Measurements from ENCODE around the gene ATP2C1. TPM values are rescaled to one million over a fixed set of nuclear protein-coding genes. Genes with fewer than 3 reads are reported as not detected.
"Not testable (repeated sequence)": the region's sequence is repeated elsewhere in the genome, so short reads cannot be mapped to it uniquely, and the experiment has no call there.

The ATP2C1 gene
- total and polyA plus RNA-seq, 2 of the 4 experiments (the other 2 are of a cell fraction): 41.4 to 50.2 TPM

DNA sequence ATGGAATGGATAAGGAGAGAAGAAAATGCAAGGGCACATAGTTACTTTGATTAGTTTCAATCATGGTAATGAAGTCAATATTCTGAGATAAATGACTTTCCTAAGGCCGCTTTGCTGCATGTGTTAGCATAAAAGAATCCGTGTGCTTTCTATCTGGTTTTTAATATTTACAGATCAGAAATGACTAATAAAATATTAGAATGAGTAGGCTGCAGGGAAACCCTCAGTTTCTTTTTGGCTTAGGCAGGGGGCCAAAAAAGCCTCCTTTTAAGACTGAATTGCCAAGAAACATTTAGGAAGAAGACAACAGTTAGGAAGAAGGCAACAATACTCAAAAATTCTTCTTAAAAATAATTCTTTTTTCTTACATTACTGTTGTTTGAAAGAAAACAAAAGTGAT is 144.4 kb downstream of the ATP2C1 start:
- no peak overlapping the region for H3K14ac ChIP-seq (replicated peaks; ENCODE audit: low read depth, low read length)
- no peak overlapping the region for H2BK5ac ChIP-seq (ENCODE audit: low read depth, low read length, poor library complexity, severe bottlenecking)
- H3K56ac ChIP-seq (ENCODE audit: extremely low read depth, insufficient read depth, low read length): no peak overlapping the region
- H2BK20ac ChIP-seq (ENCODE audit: low read depth, low read length): no peak overlapping the region
- H3K27me3 ChIP-seq (ENCODE audit: control insufficient read depth, insufficient read depth, low read length): no peaks in the 10 kb centered on the region
- intact Hi-C loops (cut with micrococcal nuclease) (loop anchor here (1.0 to 10.0 kb wide), 4 partner anchors 16 to 764 kb away; no protein-coding TSS in a partner anchor), dilution Hi-C loops (cut with HindIII; ENCODE audit: low sequenced_read_pairs, unreplicated experiment) (no loop called here), in situ Hi-C loops (cut with MboI; ENCODE audit: low sequenced_read_pairs) (loop anchor here (25.0 kb wide), 2 partner anchors 449 to 999 kb away; partner anchors contain the start of gene CPNE4)
- H3K36me3 ChIP-seq (ENCODE audit: control insufficient read depth, insufficient read depth, low read length): no peaks in the 10 kb centered on the region
- no peak overlapping the region for H3K4ac ChIP-seq (ENCODE audit: low read depth, low read length)
- H3K9me3 ChIP-seq (ENCODE audit: control insufficient read depth, insufficient read depth, low read length): no peaks in the 10 kb centered on the region
- TF ChIP-seq CHD1 (IDR thresholded peaks at IDR 0.05; ENCODE audit: low read depth, low read length) (no peak), CEBPB (IDR thresholded peaks at IDR 0.05; ENCODE audit: low read depth, low read length) (no peak), RFX5 (IDR thresholded peaks at IDR 0.05; ENCODE audit: low read depth, low read length) (no peak), FOS (IDR thresholded peaks at IDR 0.05; ENCODE audit: low read depth, low read length) (no peak), RCOR1 (IDR thresholded peaks at IDR 0.05; ENCODE audit: insufficient replicate concordance, low read length) (no peak)
- H4K91ac ChIP-seq (ENCODE audit: insufficient read depth, low read depth, low read length): no peak overlapping the region
- H3K79me1 ChIP-seq (ENCODE audit: low read depth in 1 of 2, low read length in 2 of 2): no peaks in the 10 kb centered on the region
- no CpG with 5 or more reads among the region's 2 CpGs for WGBS, 2 experiments (ENCODE audit: extremely low coverage in 2 of 2, insufficient read length in 1 of 2)
- ChIA-PET POLR2A (ENCODE audit: unreplicated experiment) (no interaction called here), CTCF (no interaction called here)
- H3K4me1 ChIP-seq (ENCODE audit: control insufficient read depth, insufficient read depth, low read length): peaks cover 4% of the 10 kb centered on the region
- no TSS peak for BruUV-seq (replicated peaks)
- H2AFZ ChIP-seq (replicated peaks; ENCODE audit: low read length, poor library complexity): no peak overlapping the region
- H3K4me2 ChIP-seq (ENCODE audit: low read depth, low read length): no peak overlapping the region
- no peak overlapping the region for H2BK15ac ChIP-seq (ENCODE audit: low read depth, low read length)
- H3K4me3 ChIP-seq (ENCODE audit: insufficient read depth, low read depth, low read length): no peak overlapping the region
- H3K27ac ChIP-seq (ENCODE audit: insufficient read depth, low read length): no peak overlapping the region
- ATAC-seq (ENCODE audit: low read depth): no peak
- H4K20me1 ChIP-seq (ENCODE audit: insufficient read depth, low read length): peaks cover 4% of the 10 kb centered on the region; the same call in 1 of the 2 replicates
- no peak overlapping the region for H2BK120ac ChIP-seq (ENCODE audit: low read depth, low read length)
- H3K23ac ChIP-seq (ENCODE audit: low read depth, low read length): no peak overlapping the region
- no peak overlapping the region for H2AK9ac ChIP-seq (replicated peaks; ENCODE audit: low read depth, low read length, poor library complexity)
- H2AK5ac ChIP-seq (ENCODE audit: low read depth, low read length): no peak overlapping the region
- DNase-seq: peak; percentile 34
- no peak overlapping the region for H3K9ac ChIP-seq (ENCODE audit: low read depth, low read length)
- H4K8ac ChIP-seq (ENCODE audit: low read depth in 2 of 2, low read length in 2 of 2): no peak overlapping the region
- H4K5ac ChIP-seq (ENCODE audit: low read depth, low read length): no peak overlapping the region
- H3K9me1 ChIP-seq (ENCODE audit: insufficient read depth, low read length): no peaks in the 10 kb centered on the region
- H3K18ac ChIP-seq (ENCODE audit: low read depth, low read length): no peak overlapping the region

GRCh38 chr3:131042271-131042985 is 148.5 kb downstream of the ATP2C1 start:
- intact Hi-C loops (cut with micrococcal nuclease); H2AK9ac ChIP-seq (replicated peaks; ENCODE audit: low read depth, low read length, poor library complexity); H2AK5ac ChIP-seq (ENCODE audit: low read depth, low read length); BruUV-seq (replicated peaks); H3K9me3 ChIP-seq (ENCODE audit: control insufficient read depth, insufficient read depth, low read length); H3K4me3 ChIP-seq (ENCODE audit: insufficient read depth, low read depth, low read length); H2AFZ ChIP-seq (replicated peaks; ENCODE audit: low read length, poor library complexity); H3K79me1 ChIP-seq (ENCODE audit: low read depth in 1 of 2, low read length in 2 of 2); H3K4ac ChIP-seq (ENCODE audit: low read depth, low read length); H4K91ac ChIP-seq (ENCODE audit: insufficient read depth, low read depth, low read length); H3K4me2 ChIP-seq (ENCODE audit: low read depth, low read length); H3K23ac ChIP-seq (ENCODE audit: low read depth, low read length); DNase-seq; H3K18ac ChIP-seq (ENCODE audit: low read depth, low read length); H2BK20ac ChIP-seq (ENCODE audit: low read depth, low read length); CTCF ChIA-PET; POLR2A ChIA-PET (ENCODE audit: unreplicated experiment); H3K27ac ChIP-seq (ENCODE audit: insufficient read depth, low read length); H2BK15ac ChIP-seq (ENCODE audit: low read depth, low read length); H2BK120ac ChIP-seq (ENCODE audit: low read depth, low read length); H3K56ac ChIP-seq (ENCODE audit: extremely low read depth, insufficient read depth, low read length); H3K27me3 ChIP-seq (ENCODE audit: control insufficient read depth, insufficient read depth, low read length); H3K9me1 ChIP-seq (ENCODE audit: insufficient read depth, low read length); H4K8ac ChIP-seq (ENCODE audit: low read depth in 2 of 2, low read length in 2 of 2); H4K20me1 ChIP-seq (ENCODE audit: insufficient read depth, low read length); ATAC-seq (ENCODE audit: low read depth); H3K36me3 ChIP-seq (ENCODE audit: control insufficient read depth, insufficient read depth, low read length); H4K5ac ChIP-seq (ENCODE audit: low read depth, low read length); H3K9ac ChIP-seq (ENCODE audit: low read depth, low read length); H3K14ac ChIP-seq (replicated peaks; ENCODE audit: low read depth, low read length); dilution Hi-C loops (cut with HindIII; ENCODE audit: low sequenced_read_pairs, unreplicated experiment); H2BK5ac ChIP-seq (ENCODE audit: low read depth, low read length, poor library complexity, severe bottlenecking); H3K4me1 ChIP-seq (ENCODE audit: control insufficient read depth, insufficient read depth, low read length): not testable (repeated sequence)
- in situ Hi-C loops (cut with MboI; ENCODE audit: low sequenced_read_pairs): loop anchor here (25.0 kb wide), 2 partner anchors 445 to 995 kb away; partner anchors contain the start of gene CPNE4
- WGBS, 2 experiments (ENCODE audit: extremely low coverage in 2 of 2, insufficient read length in 1 of 2): 85% methylated on average over 4 of the region's 10 CpGs; no CpG with 5 or more reads in 1 of the 2 experiments

Measured in IMR-90 (cell line).